ENCODE data around the gene MAP3K19.
A peak's percentile ranks its signal among the peaks of the same experiment; 100 is the strongest.

The MAP3K19 gene

DNA sequence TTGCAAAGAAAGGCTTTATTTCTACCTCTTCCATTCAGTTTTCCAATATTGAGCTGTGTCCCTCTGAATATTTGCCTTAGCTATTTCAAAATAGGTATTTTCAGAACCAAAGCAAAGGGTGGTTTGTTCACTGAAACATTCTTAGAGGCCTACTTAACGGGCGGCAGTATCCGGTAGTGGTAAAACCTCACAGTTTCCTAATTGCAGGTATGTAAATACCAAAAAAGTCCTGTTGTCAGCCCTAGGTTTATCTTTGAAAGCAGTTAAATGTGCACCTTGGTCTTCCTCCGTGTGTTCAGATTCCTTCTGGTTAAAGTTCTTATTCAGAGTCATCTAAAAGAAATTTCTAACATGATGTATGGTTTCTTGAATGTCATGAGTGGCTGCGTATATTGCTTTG is 89.8 kb downstream of the MAP3K19 start:
- H3K9ac ChIP-seq (ENCODE audit: insufficient read length), result no peak overlapping the region
- TF ChIP-seq FOXP2 (optimal IDR thresholded peaks at IDR 0.05; ENCODE audit: control extremely low read depth, extremely low read length, insufficient read depth) (no peak), POLR2AphosphoS5 (IDR thresholded peaks at IDR 0.05; ENCODE audit: borderline replicate concordance, low read depth, low read length) (no peak), EZH2 (IDR thresholded peaks at IDR 0.05) (no peak)
- no peak overlapping the region for H3K4me3 ChIP-seq
- no peak for DNase-seq (ENCODE audit: low read depth, low spot score)
- H3K9me3 ChIP-seq (ENCODE audit: low read depth, low read length), result no peaks in the 10 kb centered on the region
- H3K36me3 ChIP-seq (ENCODE audit: insufficient read depth, low read length), result peaks cover 53% of the 10 kb centered on the region
- no peak overlapping the region for H3K27ac ChIP-seq

DNA sequence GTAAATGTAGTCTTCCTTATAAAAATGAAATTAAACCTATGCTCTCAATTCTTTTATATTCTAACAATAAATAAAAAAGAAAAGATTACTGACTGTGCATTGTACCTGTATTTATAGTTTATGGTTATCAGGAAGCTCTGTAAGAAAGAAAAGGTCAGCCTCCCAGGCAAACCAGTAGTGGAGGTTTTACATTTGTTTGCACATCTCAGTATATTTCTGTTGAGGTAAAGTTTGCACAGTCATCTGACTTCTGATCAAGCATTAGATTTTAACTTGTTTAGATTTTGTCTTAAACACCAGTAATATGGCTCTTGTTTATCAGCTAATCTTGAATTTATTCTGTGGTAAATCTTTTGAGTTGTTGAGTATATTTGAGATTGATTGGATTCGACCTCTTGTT is 91.5 kb downstream of the MAP3K19 start:
- Histone ChIP-seq H3K27ac (no peak overlapping the region), H3K36me3 (ENCODE audit: insufficient read depth, low read length) (peaks cover 68% of the 10 kb centered on the region), H3K9ac (ENCODE audit: insufficient read length) (no peak overlapping the region), H3K9me3 (ENCODE audit: low read depth, low read length) (no peaks in the 10 kb centered on the region), H3K4me3 (no peak overlapping the region)
- TF ChIP-seq EZH2 (IDR thresholded peaks at IDR 0.05), result no peak
- no peak for TF ChIP-seq FOXP2 (optimal IDR thresholded peaks at IDR 0.05; ENCODE audit: control extremely low read depth, extremely low read length, insufficient read depth)
- TF ChIP-seq POLR2AphosphoS5 (IDR thresholded peaks at IDR 0.05; ENCODE audit: borderline replicate concordance, low read depth, low read length), result no peak
- no peak for DNase-seq (ENCODE audit: low read depth, low spot score)

DNA sequence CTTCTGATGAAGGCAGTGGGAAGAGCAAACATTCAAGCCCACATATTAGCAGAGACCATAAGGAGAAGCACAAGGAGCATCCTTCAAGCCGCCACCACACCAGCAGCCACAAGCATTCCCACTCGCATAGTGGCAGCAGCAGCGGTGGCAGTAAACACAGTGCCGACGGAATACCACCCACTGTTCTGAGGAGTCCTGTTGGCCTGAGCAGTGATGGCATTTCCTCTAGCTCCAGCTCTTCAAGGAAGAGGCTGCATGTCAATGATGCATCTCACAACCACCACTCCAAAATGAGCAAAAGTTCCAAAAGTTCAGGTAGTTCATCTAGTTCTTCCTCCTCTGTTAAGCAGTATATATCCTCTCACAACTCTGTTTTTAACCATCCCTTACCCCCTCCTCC is 93.2 kb downstream of the MAP3K19 start:
- H3K4me3 ChIP-seq, result no peak overlapping the region
- DNase-seq (ENCODE audit: low read depth, low spot score), result no peak
- no peak for TF ChIP-seq EZH2 (IDR thresholded peaks at IDR 0.05)
- no peak for TF ChIP-seq POLR2AphosphoS5 (IDR thresholded peaks at IDR 0.05; ENCODE audit: borderline replicate concordance, low read depth, low read length)
- no peaks in the 10 kb centered on the region for H3K9me3 ChIP-seq (ENCODE audit: low read depth, low read length)
- peaks cover 84% of the 10 kb centered on the region for H3K36me3 ChIP-seq (ENCODE audit: insufficient read depth, low read length)
- H3K9ac ChIP-seq (ENCODE audit: insufficient read length), result no peak overlapping the region
- H3K27ac ChIP-seq, result no peak overlapping the region

DNA sequence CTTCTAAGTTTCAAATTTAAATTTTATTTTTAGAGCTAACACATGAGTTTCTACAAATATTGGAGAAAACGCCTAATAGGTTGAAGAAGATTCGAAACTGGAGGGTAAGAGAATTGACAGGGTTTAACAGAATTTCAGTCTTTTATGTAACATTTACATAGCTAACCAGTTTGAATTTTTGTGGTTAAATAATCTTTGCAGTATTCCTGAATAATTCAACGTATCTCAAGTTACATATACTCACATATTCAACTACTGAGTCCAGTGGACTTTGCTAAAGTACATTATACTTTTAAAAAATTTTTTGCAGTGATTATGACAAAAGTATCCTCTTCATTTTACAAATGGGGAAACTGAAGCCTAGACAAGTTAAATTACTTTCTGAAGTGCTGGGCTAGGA is 94.6 kb downstream of the MAP3K19 start:
- Histone ChIP-seq H3K4me3 (no peak overlapping the region), H3K27ac (peak overlapping the region; percentile 72), H3K36me3 (ENCODE audit: insufficient read depth, low read length) (peaks cover 93% of the 10 kb centered on the region), H3K9me3 (ENCODE audit: low read depth, low read length) (no peaks in the 10 kb centered on the region), H3K9ac (ENCODE audit: insufficient read length) (no peak overlapping the region)
- TF ChIP-seq POLR2AphosphoS5 (IDR thresholded peaks at IDR 0.05; ENCODE audit: borderline replicate concordance, low read depth, low read length) (no peak), EZH2 (IDR thresholded peaks at IDR 0.05) (no peak), FOXP2 (optimal IDR thresholded peaks at IDR 0.05; ENCODE audit: control extremely low read depth, extremely low read length, insufficient read depth) (no peak)
- no peak for DNase-seq (ENCODE audit: low read depth, low spot score)

DNA sequence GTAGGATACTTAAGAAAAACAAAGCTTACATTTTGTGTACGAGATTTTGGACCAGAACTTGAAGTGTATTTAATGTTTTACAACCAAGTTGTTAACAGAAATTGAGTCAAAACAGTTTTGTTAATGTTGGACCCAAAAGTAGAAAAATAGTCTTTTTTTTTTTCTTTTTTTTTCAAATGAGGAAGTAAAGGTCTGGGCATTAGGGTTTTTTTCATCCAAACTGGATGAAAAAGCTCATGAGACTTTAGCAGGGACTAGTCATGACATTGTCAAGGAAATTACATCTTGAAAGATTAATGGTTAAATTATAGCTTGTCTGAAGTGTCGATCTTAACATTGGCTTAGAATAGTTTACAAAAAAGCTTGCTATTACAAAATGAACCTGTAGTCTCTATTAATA is 96.4 kb downstream of the MAP3K19 start:
- H3K36me3 ChIP-seq (ENCODE audit: insufficient read depth, low read length), result peaks cover 92% of the 10 kb centered on the region

DNA sequence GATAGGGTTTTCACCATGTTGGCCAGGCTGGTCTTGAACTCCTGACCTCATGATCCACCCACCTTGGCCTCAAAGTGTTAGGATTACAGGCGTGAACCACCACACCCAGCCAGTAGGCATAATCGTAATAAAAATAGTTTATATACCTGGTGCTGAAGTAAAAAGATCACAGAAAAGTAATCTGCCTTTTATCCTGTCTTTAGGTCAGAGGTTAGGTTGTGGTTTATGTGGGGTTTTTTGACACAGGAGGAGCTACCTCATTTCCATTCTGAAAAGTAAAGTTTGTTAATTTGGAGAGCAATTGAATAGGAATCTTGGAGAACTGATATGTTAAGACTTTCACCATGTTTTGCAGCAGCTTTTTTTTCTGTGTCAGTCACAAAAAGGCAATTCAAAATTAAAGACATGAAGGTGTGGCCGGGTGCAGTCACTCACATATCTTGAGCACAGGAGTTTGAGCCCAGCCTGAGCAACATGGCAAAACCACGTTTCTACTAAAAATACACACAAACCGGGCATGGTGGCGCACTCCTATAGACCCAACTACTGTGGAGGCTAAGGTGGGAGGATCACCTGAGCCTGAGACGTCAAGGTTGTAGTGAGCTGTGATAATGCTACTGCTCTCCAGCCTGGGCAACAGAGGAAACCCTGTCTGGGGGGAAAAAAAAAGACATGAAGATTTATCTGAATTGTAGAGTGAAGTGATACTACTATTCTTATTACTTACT is 97.1 kb downstream of the MAP3K19 start:
- no peak for TF ChIP-seq EZH2 (IDR thresholded peaks at IDR 0.05)
- no peak for TF ChIP-seq FOXP2 (optimal IDR thresholded peaks at IDR 0.05; ENCODE audit: control extremely low read depth, extremely low read length, insufficient read depth)
- no peak for TF ChIP-seq POLR2AphosphoS5 (IDR thresholded peaks at IDR 0.05; ENCODE audit: borderline replicate concordance, low read depth, low read length)
- no peak for DNase-seq (ENCODE audit: low read depth, low spot score)
- no peaks in the 10 kb centered on the region for H3K9me3 ChIP-seq (ENCODE audit: low read depth, low read length)
- H3K4me3 ChIP-seq, result no peak overlapping the region
- no peak overlapping the region for H3K9ac ChIP-seq (ENCODE audit: insufficient read length)
- H3K36me3 ChIP-seq (ENCODE audit: insufficient read depth, low read length), result peaks cover 93% of the 10 kb centered on the region
- H3K27ac ChIP-seq, result no peak overlapping the region

More for the DNA sequence above, 96.4 kb downstream of the MAP3K19 start:
- DNase-seq (ENCODE audit: low read depth, low spot score), result no peak
- TF ChIP-seq FOXP2 (optimal IDR thresholded peaks at IDR 0.05; ENCODE audit: control extremely low read depth, extremely low read length, insufficient read depth) (no peak), EZH2 (IDR thresholded peaks at IDR 0.05) (no peak), POLR2AphosphoS5 (IDR thresholded peaks at IDR 0.05; ENCODE audit: borderline replicate concordance, low read depth, low read length) (no peak)
- Histone ChIP-seq H3K9ac (ENCODE audit: insufficient read length) (no peak overlapping the region), H3K9me3 (ENCODE audit: low read depth, low read length) (no peaks in the 10 kb centered on the region), H3K27ac (no peak overlapping the region), H3K4me3 (no peak overlapping the region)

DNA sequence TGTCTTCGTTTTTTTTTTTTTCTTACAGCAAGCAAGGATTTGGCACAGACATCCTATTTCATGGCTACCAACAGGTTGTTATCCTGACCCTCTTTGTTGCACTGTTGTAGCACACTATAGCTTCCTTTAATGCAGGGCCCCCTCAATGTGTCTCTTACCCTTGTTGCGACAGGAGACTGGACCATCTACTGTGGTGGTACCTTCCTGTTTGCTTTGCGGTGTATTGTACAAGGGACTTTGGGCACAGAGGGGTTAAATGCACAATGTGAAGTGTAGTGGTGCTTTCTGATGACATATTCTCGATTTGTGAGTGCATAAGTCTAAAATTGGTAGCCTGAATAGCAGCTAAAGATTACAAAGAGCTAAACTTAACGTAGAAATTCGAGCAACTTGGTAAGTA is 101.2 kb downstream of the MAP3K19 start:
- H3K27ac ChIP-seq, result no peak overlapping the region
- peaks cover 89% of the 10 kb centered on the region for H3K36me3 ChIP-seq (ENCODE audit: insufficient read depth, low read length)
- H3K9ac ChIP-seq (ENCODE audit: insufficient read length), result no peak overlapping the region
- H3K9me3 ChIP-seq (ENCODE audit: low read depth, low read length), result no peaks in the 10 kb centered on the region
- H3K4me3 ChIP-seq, result no peak overlapping the region
- DNase-seq (ENCODE audit: low read depth, low spot score), result no peak
- TF ChIP-seq POLR2AphosphoS5 (IDR thresholded peaks at IDR 0.05; ENCODE audit: borderline replicate concordance, low read depth, low read length) (no peak), FOXP2 (optimal IDR thresholded peaks at IDR 0.05; ENCODE audit: control extremely low read depth, extremely low read length, insufficient read depth) (no peak), EZH2 (IDR thresholded peaks at IDR 0.05) (no peak)

DNA sequence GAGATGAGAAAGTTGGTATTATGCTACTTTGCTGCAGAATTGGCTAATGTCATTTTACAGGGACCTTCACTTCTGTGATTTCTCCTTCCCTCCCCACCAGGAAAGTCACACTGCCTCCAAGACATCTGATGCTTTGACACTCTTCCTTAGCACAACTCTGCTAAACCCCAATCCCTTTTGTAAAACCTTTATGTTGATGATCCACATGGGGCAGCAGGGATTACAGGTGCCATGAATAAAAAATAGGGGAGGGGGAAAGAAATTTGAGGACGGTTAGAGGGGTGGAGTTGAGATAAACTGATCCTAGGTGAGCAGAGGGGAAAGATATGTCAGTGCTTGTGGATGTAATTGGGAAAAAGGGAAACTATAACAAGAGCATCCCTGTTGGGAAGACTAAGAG is 102.3 kb downstream of the MAP3K19 start:
- no peak for TF ChIP-seq POLR2AphosphoS5 (IDR thresholded peaks at IDR 0.05; ENCODE audit: borderline replicate concordance, low read depth, low read length)
- TF ChIP-seq FOXP2 (optimal IDR thresholded peaks at IDR 0.05; ENCODE audit: control extremely low read depth, extremely low read length, insufficient read depth), result no peak
- TF ChIP-seq EZH2 (IDR thresholded peaks at IDR 0.05), result no peak
- Histone ChIP-seq H3K27ac (no peak overlapping the region), H3K4me3 (no peak overlapping the region), H3K36me3 (ENCODE audit: insufficient read depth, low read length) (peaks cover 88% of the 10 kb centered on the region), H3K9ac (ENCODE audit: insufficient read length) (no peak overlapping the region), H3K9me3 (ENCODE audit: low read depth, low read length) (no peaks in the 10 kb centered on the region)
- no peak for DNase-seq (ENCODE audit: low read depth, low spot score)

DNA sequence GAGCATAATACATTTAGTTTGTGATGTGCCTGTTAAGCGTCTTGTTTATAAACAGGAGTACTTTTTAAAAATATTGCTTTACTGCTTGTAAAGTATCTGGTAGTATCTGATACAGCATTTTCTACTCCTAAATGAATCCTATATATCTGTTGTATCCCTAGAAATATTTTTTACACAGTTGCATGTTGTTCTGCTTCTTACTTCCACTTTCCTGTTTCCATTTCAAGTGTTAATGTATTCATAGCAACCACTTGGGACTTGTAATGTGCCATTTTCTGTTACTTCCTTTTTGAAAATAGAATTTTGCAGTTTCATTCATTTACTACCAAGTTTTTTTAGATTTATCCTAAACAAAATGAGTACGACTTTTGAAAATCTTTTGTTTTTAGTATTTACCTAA is 103.7 kb downstream of the MAP3K19 start:
- DNase-seq (ENCODE audit: low read depth, low spot score), result no peak
- no peaks in the 10 kb centered on the region for H3K9me3 ChIP-seq (ENCODE audit: low read depth, low read length)
- H3K4me3 ChIP-seq, result no peak overlapping the region
- peaks cover 87% of the 10 kb centered on the region for H3K36me3 ChIP-seq (ENCODE audit: insufficient read depth, low read length)
- H3K27ac ChIP-seq, result peak overlapping the region; percentile 64
- TF ChIP-seq EZH2 (IDR thresholded peaks at IDR 0.05) (no peak), POLR2AphosphoS5 (IDR thresholded peaks at IDR 0.05; ENCODE audit: borderline replicate concordance, low read depth, low read length) (no peak), FOXP2 (optimal IDR thresholded peaks at IDR 0.05; ENCODE audit: control extremely low read depth, extremely low read length, insufficient read depth) (no peak)
- peak overlapping the region; percentile 11 for H3K9ac ChIP-seq (ENCODE audit: insufficient read length)
